Astrocyte (in vitro differentiated cells and primary cell): ENCODE results near the gene IGF2BP2. TPM values are rescaled to one million over a fixed set of nuclear protein-coding genes. Genes with fewer than 3 reads are reported as not detected.

ENCODE experiments used
- DNase-seq: peaks from one replicate; pipeline ENCODE4 v3.0.0-alpha.2; 2010; ENCODE audit warnings: low read depth
- FAIRE-seq: peaks from 2 replicates; lab custom pipeline; 2011; peaks lifted over from hg19 to GRCh38; lab: Jason Lieb, UNC
- H2AFZ ChIP-seq: 2 replicates; pipeline ENCODE4 v1.6.0; 2012; ENCODE audit warnings: low read depth, low read length, inconsistent platforms
- H3K27ac ChIP-seq: 2 replicates; pipeline ENCODE4 v1.5.1; 2011; ENCODE audit warnings: low read depth, low read length, inconsistent platforms
- H3K27me3 ChIP-seq: 2 replicates; pipeline ENCODE4 v1.6.0; 2011; ENCODE audit warnings: low read length, inconsistent platforms; ENCODE audit not compliant: insufficient read depth
- H3K36me3 ChIP-seq: 2 replicates; pipeline ENCODE4 v1.5.1; 2011; ENCODE audit warnings: low read length, inconsistent platforms; ENCODE audit not compliant: insufficient read depth
- H3K4me1 ChIP-seq: 2 replicates; pipeline ENCODE4 v1.5.1; 2011; ENCODE audit warnings: low read length, inconsistent platforms; ENCODE audit not compliant: insufficient read depth
- H3K4me2 ChIP-seq: 2 replicates; pipeline ENCODE4 v1.6.0; 2012; ENCODE audit warnings: low read length, inconsistent platforms
- H3K4me3 ChIP-seq: 2 replicates; pipeline ENCODE4 v1.5.1; 2011; ENCODE audit warnings: low read depth, mild to moderate bottlenecking, low read length, inconsistent platforms; ENCODE audit not compliant: insufficient read depth
- H3K79me2 ChIP-seq: 2 replicates; pipeline ENCODE4 v1.6.0; 2012; ENCODE audit warnings: mild to moderate bottlenecking, low read length, inconsistent platforms; ENCODE audit not compliant: insufficient read depth
- H3K9ac ChIP-seq: 2 replicates; pipeline ENCODE4 v1.6.0; 2012; ENCODE audit warnings: mild to moderate bottlenecking, low read length, inconsistent platforms
- H3K9me3 ChIP-seq: 2 replicates; pipeline ENCODE4 v1.5.1; 2012; ENCODE audit warnings: low read depth, mild to moderate bottlenecking, low read length, inconsistent platforms; ENCODE audit not compliant: insufficient read depth
- H4K20me1 ChIP-seq: 2 replicates; pipeline ENCODE4 v1.6.0; 2012; ENCODE audit warnings: low read length, inconsistent platforms; ENCODE audit not compliant: insufficient read depth
- H3K27ac Mint-ChIP-seq: one replicate; pipeline ENCODE4 v1.8.0; 2021; ENCODE audit warnings: mild to moderate bottlenecking, mixed read lengths; ENCODE audit not compliant: unreplicated experiment
- H3K27me3 Mint-ChIP-seq: one replicate; pipeline ENCODE4 v1.8.0; 2021; ENCODE audit warnings: low read depth, mixed read lengths; ENCODE audit not compliant: unreplicated experiment
- H3K36me3 Mint-ChIP-seq: one replicate; pipeline ENCODE4 v1.8.0; 2021; ENCODE audit warnings: low read depth, mixed read lengths; ENCODE audit not compliant: unreplicated experiment
- H3K4me1 Mint-ChIP-seq: one replicate; pipeline ENCODE4 v1.8.0; 2021; ENCODE audit warnings: low read depth, mixed read lengths; ENCODE audit not compliant: unreplicated experiment
- H3K4me3 Mint-ChIP-seq: one replicate; pipeline ENCODE4 v1.8.0; 2021; ENCODE audit warnings: mild to moderate bottlenecking, moderate library complexity, mixed read lengths; ENCODE audit not compliant: unreplicated experiment
- H3K9me3 Mint-ChIP-seq: one replicate; pipeline ENCODE4 v1.8.0; 2021; ENCODE audit warnings: mild to moderate bottlenecking, mixed read lengths; ENCODE audit not compliant: unreplicated experiment
- CTCF ChIP-seq: IDR thresholded peaks from 2 replicates; pipeline ENCODE4 v1.5.1; 2011; ENCODE audit warnings: low read depth, mild to moderate bottlenecking, inconsistent platforms, low read length, moderate library complexity; ENCODE audit not compliant: insufficient read depth
- EZH2 ChIP-seq: IDR thresholded peaks from 2 replicates; pipeline ENCODE4 v1.6.1; 2012; ENCODE audit warnings: mild to moderate bottlenecking, low read length, inconsistent platforms; ENCODE audit not compliant: insufficient read depth
- total RNA-seq: library from RNA; stranded (reverse); gene quantifications from 2 replicates; pipeline ENCODE4 v1.2.1, GENCODE V29; 2021

IGF2BP2 gene
- total RNA-seq, 1 donor from 2014 or later, result 162 TPM

- Histone ChIP-seq H3K4me3 (no peak overlapping the region), H4K20me1 (peaks cover 79% of the 10 kb centered on the region), H3K79me2 (peaks cover 96% of the 10 kb centered on the region), H2AFZ (no peak overlapping the region), H3K36me3 (no peaks in the 10 kb centered on the region), H3K4me1 (peaks cover 22% of the 10 kb centered on the region), H3K27me3 (no peaks in the 10 kb centered on the region), H3K27ac (no peak overlapping the region), H3K9me3 (no peaks in the 10 kb centered on the region), H3K9ac (no peak overlapping the region), H3K4me2 (no peak overlapping the region)
- H3K4me3 Mint-ChIP-seq, result no peak overlapping the region
- H3K27me3 Mint-ChIP-seq, result no peaks in the 10 kb centered on the region
- H3K27ac Mint-ChIP-seq, result peak overlapping the region; percentile 12
- no peak for FAIRE-seq
- no peaks in the 10 kb centered on the region for H3K36me3 Mint-ChIP-seq
- TF ChIP-seq CTCF, result no peak
- no peak for TF ChIP-seq EZH2
- DNase-seq, result no peak
- H3K4me1 Mint-ChIP-seq, result peaks cover 65% of the 10 kb centered on the region
- H3K9me3 Mint-ChIP-seq, result no peaks in the 10 kb centered on the region
These were observed 84.7 kb downstream of the IGF2BP2 start for GRCh38 chr3:185740133-185740532.

- no peak for TF ChIP-seq CTCF
- no peak for TF ChIP-seq EZH2
- no peaks in the 10 kb centered on the region for H3K27me3 Mint-ChIP-seq
- Histone ChIP-seq H3K4me3 (no peak overlapping the region), H3K4me1 (peaks cover 17% of the 10 kb centered on the region), H3K79me2 (peaks cover 94% of the 10 kb centered on the region), H3K27me3 (no peaks in the 10 kb centered on the region), H4K20me1 (peaks cover 77% of the 10 kb centered on the region), H3K9ac (peak overlapping the region; percentile 7), H3K9me3 (no peaks in the 10 kb centered on the region), H3K27ac (no peak overlapping the region), H2AFZ (no peak overlapping the region), H3K36me3 (no peaks in the 10 kb centered on the region), H3K4me2 (peak overlapping the region; percentile 10)
- FAIRE-seq (no peak), DNase-seq (no peak)
- no peaks in the 10 kb centered on the region for H3K36me3 Mint-ChIP-seq
- H3K4me1 Mint-ChIP-seq, result peaks cover 61% of the 10 kb centered on the region
- H3K27ac Mint-ChIP-seq, result peak overlapping the region; percentile 11
- H3K9me3 Mint-ChIP-seq, result no peaks in the 10 kb centered on the region
- H3K4me3 Mint-ChIP-seq, result no peak overlapping the region
These were observed 85.6 kb downstream of the IGF2BP2 start for GRCh38 chr3:185739264-185739701.

GRCh38 chr3:185737740-185738680 lies 86.8 kb downstream of the IGF2BP2 start:
- TF ChIP-seq CTCF (no peak), EZH2 (no peak)
- no peak overlapping the region for H3K4me3 Mint-ChIP-seq
- H3K36me3 Mint-ChIP-seq, result no peaks in the 10 kb centered on the region
- no peak overlapping the region for H3K9ac ChIP-seq
- H3K27ac Mint-ChIP-seq, result no peak overlapping the region
- peaks cover 75% of the 10 kb centered on the region for H4K20me1 ChIP-seq
- H3K9me3 ChIP-seq, result no peaks in the 10 kb centered on the region
- no peaks in the 10 kb centered on the region for H3K27me3 ChIP-seq
- H3K4me3 ChIP-seq, result no peak overlapping the region
- H3K9me3 Mint-ChIP-seq, result no peaks in the 10 kb centered on the region
- peaks cover 63% of the 10 kb centered on the region for H3K4me1 Mint-ChIP-seq
- H3K79me2 ChIP-seq, result peaks cover 90% of the 10 kb centered on the region
- FAIRE-seq (no peak), DNase-seq (no peak)
- H3K27ac ChIP-seq, result no peak overlapping the region
- H3K4me2 ChIP-seq, result no peak overlapping the region
- no peak overlapping the region for H2AFZ ChIP-seq
- H3K4me1 ChIP-seq, result peaks cover 25% of the 10 kb centered on the region
- H3K36me3 ChIP-seq, result no peaks in the 10 kb centered on the region
- H3K27me3 Mint-ChIP-seq, result no peaks in the 10 kb centered on the region
